HCT116 (cell line): ENCODE results near the gene CHTOP. TPM values are rescaled to one million over a fixed set of nuclear protein-coding genes. Genes with fewer than 3 reads are reported as not detected.

Experiments
- ATAC-seq: fragments of 200-7000 bp; cut with Tn5 transposase; 2 replicates; pipeline ENCODE4 v1.9.1; 2020; ENCODE audit warnings: mild to moderate bottlenecking, moderate library complexity
- BruUV-seq: library from RNA; stranded (reverse); fragments of 400-500 nt; replicated peaks from 2 replicates; lab custom pipeline; 2021; lab: Mats Ljungman, UMichigan
- CTCF ChIA-PET: fragments of 300-600 bp; sonication (Branson Sonifier 250); formaldehyde crosslinking; loops from one replicate; lab custom pipeline; 2021; ENCODE audit warnings: antibody characterized with exemption; lab: Charles Lee
- POLR2A ChIA-PET: fragments of 300-600, 350-600 bp; sonication (Branson Sonifier 250); formaldehyde crosslinking; loops from one replicate; lab custom pipeline; 2021; ENCODE audit warnings: antibody characterized with exemption; lab: Charles Lee
- RAD21 ChIA-PET, 2 experiments: fragments of 300-600 bp; sonication (Branson Sonifier 250); formaldehyde crosslinking; loops; one replicate each; lab custom pipeline; 2023; ENCODE audit warnings: low total read pairs in 2 of 2; ENCODE audit not compliant: uncharacterized antibody in 2 of 2, unreplicated experiment in 2 of 2, low non-redundant PET in 1 of 2; lab: Charles Lee
- DNase-seq: peaks from one replicate; pipeline ENCODE4 v3.0.0-alpha.2; 2010; ENCODE audit warnings: low read depth, low spot score
- H2AFZ ChIP-seq: fragments of 200-600 bp; shearing (Covaris generic), sonication (generic); 2 replicates; pipeline ENCODE4 v1.6.1; 2017; ENCODE audit warnings: low read depth, mixed run types, mixed read lengths, antibody characterized with exemption, low read length; ENCODE audit not compliant: poor library complexity, severe bottlenecking
- H3K27ac ChIP-seq: 2 replicates; pipeline ENCODE4 v1.5.1; 2012; ENCODE audit warnings: low read depth, low read length
- H3K27me3 ChIP-seq: fragments of 200-600 bp; sonication (generic); 2 replicates; pipeline ENCODE4 v1.6.1; 2016; ENCODE audit warnings: mixed run types, low read length, mixed read lengths; ENCODE audit not compliant: insufficient read depth
- H3K36me3 ChIP-seq, 2 experiments: fragments of 200-500 bp in 1 of 2; fragments of 200-600 bp in 1 of 2; sonication (Bioruptor generic) in 1 of 2; sonication (generic) in 1 of 2; 2 replicates each; pipeline versions ENCODE4 v1.5.1 to v1.6.1; 2014 to 2016; ENCODE audit warnings: low read length in 2 of 2, inconsistent platforms in 1 of 2, mixed read lengths in 1 of 2, mixed run types in 1 of 2; ENCODE audit not compliant: insufficient read depth in 2 of 2, control insufficient read depth in 1 of 2
- H3K4me1 ChIP-seq, 2 experiments: fragments of 200-600 bp in 1 of 2; sonication (generic) in 1 of 2; 2 replicates each; pipeline versions ENCODE4 v1.5.1 to v1.6.1; 2012 to 2017; ENCODE audit warnings: low read length in 2 of 2, inconsistent platforms in 1 of 2, mild to moderate bottlenecking in 1 of 2, mixed read lengths in 1 of 2, mixed run types in 1 of 2, moderate library complexity in 1 of 2; ENCODE audit not compliant: insufficient read depth in 2 of 2, control insufficient read depth in 1 of 2
- H3K4me2 ChIP-seq: fragments of 200-600 bp; sonication (generic); 2 replicates; pipeline ENCODE4 v1.6.1; 2017; ENCODE audit warnings: mixed run types, low read length, mixed read lengths
- H3K4me3 ChIP-seq, 2 experiments: fragments of 200-600 bp in 1 of 2; sonication (generic) in 1 of 2; replicated peaks in 1 of 2; 2 replicates each; pipeline ENCODE4 v1.5.1; 2011 to 2016; ENCODE audit warnings: low read length in 2 of 2, control low read depth in 1 of 2, low read depth in 1 of 2, mild to moderate bottlenecking in 1 of 2, mixed read lengths in 1 of 2, mixed run types in 1 of 2
- H3K79me2 ChIP-seq: fragments of 200-600 bp; sonication (generic); 2 replicates; pipeline ENCODE4 v1.6.1; 2017; ENCODE audit warnings: mild to moderate bottlenecking, mixed run types, low read length, moderate library complexity, mixed read lengths; ENCODE audit not compliant: insufficient read depth
- H3K9ac ChIP-seq: fragments of 200-600 bp; sonication (generic); 2 replicates; pipeline ENCODE4 v1.6.1; 2016; ENCODE audit warnings: low read length, mixed read lengths
- H3K9me2 ChIP-seq: fragments of 200-600 bp; sonication (generic), shearing (Covaris generic); 2 replicates; pipeline ENCODE4 v1.6.1; 2017; ENCODE audit warnings: mixed run types, mild to moderate bottlenecking, moderate library complexity; ENCODE audit not compliant: insufficient read depth
- H3K9me3 ChIP-seq, 2 experiments: fragments of 200-500 bp in 1 of 2; fragments of 200-600 bp in 1 of 2; sonication (Bioruptor generic) in 1 of 2; sonication (generic) in 1 of 2; 2 replicates each; pipeline ENCODE4 v1.6.1; 2014 to 2017; ENCODE audit warnings: low read length in 2 of 2, mixed read lengths in 2 of 2, inconsistent platforms in 1 of 2, low read depth in 1 of 2, mild to moderate bottlenecking in 1 of 2, mixed run types in 1 of 2, moderate library complexity in 1 of 2; ENCODE audit not compliant: control insufficient read depth in 1 of 2, insufficient read depth in 1 of 2
- H4K20me1 ChIP-seq: fragments of 200-600 bp; sonication (generic), shearing (Covaris generic); 2 replicates; pipeline ENCODE4 v1.6.1; 2017; ENCODE audit warnings: mixed run types, mild to moderate bottlenecking, moderate library complexity; ENCODE audit not compliant: insufficient read depth
- CBX3 ChIP-seq: IDR thresholded peaks from 2 replicates; pipeline ENCODE4 v1.6.1; 2012; ENCODE audit warnings: low read depth
- EGR1 ChIP-seq: IDR thresholded peaks from 2 replicates; pipeline ENCODE4 v1.6.1; 2012; ENCODE audit warnings: low read depth
- ELF1 ChIP-seq: IDR thresholded peaks from 2 replicates; pipeline ENCODE4 v1.6.1; 2012; ENCODE audit warnings: low read depth, borderline replicate concordance
- FOSL1 ChIP-seq: IDR thresholded peaks from 2 replicates; pipeline ENCODE4 v1.6.1; 2012; ENCODE audit warnings: low read depth
- JUND ChIP-seq: IDR thresholded peaks from 2 replicates; pipeline ENCODE4 v1.6.1; 2012
- REST ChIP-seq: IDR thresholded peaks from 2 replicates; pipeline ENCODE4 v1.6.1; 2012; ENCODE audit warnings: low read depth
- TCF7L2 ChIP-seq: IDR thresholded peaks from 2 replicates; pipeline ENCODE4 v1.7.0; 2011; ENCODE audit warnings: borderline replicate concordance, inconsistent platforms; ENCODE audit not compliant: insufficient read depth, insufficient read length; ENCODE audit errors: extremely low read depth
- ZFX ChIP-seq: fragments of 450-650 bp; IDR thresholded peaks from 2 replicates; pipeline ENCODE4 v1.6.1; 2017
- intact Hi-C: fragments of 100-400 bp; cut with micrococcal nuclease; formaldehyde crosslinking; loops from 2 replicates; pipeline ENCODE4 v1.10.0; 2022
- total RNA-seq: library from RNA; stranded (reverse); gene quantifications from one replicate; pipeline ENCODE4 v1.2.1, GENCODE V29; 2021; ENCODE audit not compliant: unreplicated experiment

The CHTOP gene
- total RNA-seq, 1 experiment from 2014 or later = 110 TPM

DNA sequence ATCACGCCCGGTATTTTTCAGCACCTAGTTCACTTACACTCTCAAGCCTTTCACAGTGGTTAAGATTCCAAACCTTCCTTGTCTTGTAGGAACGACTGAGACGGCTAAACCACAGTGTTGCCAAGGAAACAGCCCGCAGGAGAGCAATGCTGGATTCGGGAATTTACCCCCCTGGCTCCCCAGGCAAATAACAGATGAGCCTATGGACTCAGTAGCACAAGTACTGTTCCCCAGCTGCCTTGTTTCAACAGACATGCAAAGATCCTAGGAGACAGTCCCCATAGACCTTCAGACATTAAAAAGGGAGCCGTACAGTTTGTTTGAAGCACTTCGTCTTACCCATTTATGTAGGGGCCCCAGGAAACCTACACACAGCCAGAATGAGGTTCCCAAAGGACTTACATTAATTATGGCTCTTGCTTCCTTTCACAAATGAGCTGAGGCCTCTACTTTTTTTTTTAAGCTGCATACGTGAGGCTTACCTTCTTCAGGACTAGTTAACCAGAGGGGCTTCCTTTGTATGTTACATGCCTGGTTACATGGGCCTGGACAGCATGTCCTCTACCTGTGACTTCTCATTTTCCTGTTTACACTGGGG lies 27.3 kb downstream of the CHTOP start:
- no peak for TF ChIP-seq FOSL1
- TF ChIP-seq TCF7L2 = no peak
- no peak for TF ChIP-seq ZFX
- no peak for TF ChIP-seq REST
- TF ChIP-seq JUND = no peak; the same call in 1 of the 2 replicates
- TF ChIP-seq ELF1 = no peak
- TF ChIP-seq EGR1 = no peak
- TF ChIP-seq CBX3 = no peak
- peaks cover 34% of the 10 kb centered on the region for H3K79me2 ChIP-seq
- no peak overlapping the region for H2AFZ ChIP-seq
- no peak overlapping the region for H3K4me3 ChIP-seq
- no peaks in the 10 kb centered on the region for H3K9me2 ChIP-seq
- 0 out of 2 replicates have a peak overlapping the region, but pooled peaks have one; percentile 8 for H3K27ac ChIP-seq
- no peaks in the 10 kb centered on the region for H3K9me3 ChIP-seq
- H3K36me3 ChIP-seq = peaks cover 47 to 53% of the 10 kb centered on the region in 2 experiments
- no peak overlapping the region for H3K4me2 ChIP-seq
- no peaks in the 10 kb centered on the region for H3K27me3 ChIP-seq
- RAD21 ChIA-PET = no interaction called here
- no peaks in the 10 kb centered on the region; the same call in 1 of the 2 replicates for H4K20me1 ChIP-seq
- intact Hi-C loops = no loop called here
- no peak for DNase-seq
- H3K9ac ChIP-seq = no peak overlapping the region
- no peak for ATAC-seq
- TSS peak; percentile 17 for BruUV-seq
- peaks cover 10 to 22% of the 10 kb centered on the region in 2 experiments; a peak in 3 of 4 replicates for H3K4me1 ChIP-seq
- POLR2A ChIA-PET = interaction anchor here (3.0 kb wide), 1 partner anchor 27 kb away, joined by 8 read pairs; the partner anchor contains the start of gene CHTOP
- CTCF ChIA-PET = no interaction called here
